ENCODE measurements around the gene ASB3.

ASB3 gene

GRCh38 chr2:53655256-53655655, 131.5 kb downstream of the ASB3 start:
- no peak for DNase-seq (ENCODE audit: low read depth)
- H3K4me3 ChIP-seq (ENCODE audit: low read depth, low read length) = no peak overlapping the region
- no peak for TF ChIP-seq CTCF (IDR thresholded peaks at IDR 0.05; ENCODE audit: insufficient read depth, low read depth, low read length, missing control alignments)

DNA sequence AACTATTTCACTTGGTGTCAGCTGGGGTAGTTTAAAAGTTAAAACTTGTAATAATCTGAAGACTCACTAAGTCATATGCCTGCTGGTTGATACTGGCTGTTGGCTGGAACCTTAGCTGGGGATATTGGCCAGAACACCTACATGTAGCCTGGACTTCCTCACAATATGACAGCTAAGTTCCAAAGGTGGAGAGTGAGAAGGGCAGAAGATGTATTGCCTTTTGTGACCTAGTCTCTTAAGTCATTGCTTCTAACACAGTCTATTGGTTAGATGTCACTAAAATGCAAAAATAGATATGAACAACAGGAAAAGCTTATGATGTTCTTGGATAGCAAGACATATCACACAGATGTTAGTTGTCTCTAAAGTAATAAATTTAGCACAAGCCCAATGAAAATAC, 132.4 kb downstream of the ASB3 start:
- TF ChIP-seq CTCF (IDR thresholded peaks at IDR 0.05; ENCODE audit: insufficient read depth, low read depth, low read length, missing control alignments) = no peak
- no peak overlapping the region for H3K4me3 ChIP-seq (ENCODE audit: low read depth, low read length)
- DNase-seq (ENCODE audit: low read depth) = no peak

DNA sequence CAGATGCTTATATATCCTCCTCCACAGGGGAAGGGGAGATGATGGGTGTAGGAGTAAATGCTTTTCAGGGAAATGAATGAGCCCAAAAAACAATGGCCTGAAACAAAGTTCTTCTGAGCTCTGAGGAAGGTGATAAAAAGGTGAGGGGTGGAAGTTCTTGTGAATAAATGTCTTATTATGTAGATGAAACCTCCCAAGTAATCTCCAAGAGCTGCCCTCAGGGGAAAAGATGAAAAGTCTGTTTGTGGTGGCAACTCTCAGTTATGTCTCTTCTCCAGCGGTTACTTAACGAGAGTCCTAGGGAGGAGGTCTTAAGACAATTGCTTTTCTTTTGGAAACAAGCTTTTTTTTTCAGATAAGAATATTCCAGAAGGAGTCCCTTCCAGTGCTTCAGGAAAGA, 134.6 kb downstream of the ASB3 start:
- no peak for DNase-seq (ENCODE audit: low read depth)
- no peak overlapping the region for H3K4me3 ChIP-seq (ENCODE audit: low read depth, low read length)
- TF ChIP-seq CTCF (IDR thresholded peaks at IDR 0.05; ENCODE audit: insufficient read depth, low read depth, low read length, missing control alignments) = no peak

GRCh38 chr2:53646788-53647187, 140.0 kb downstream of the ASB3 start:
- H3K4me3 ChIP-seq (ENCODE audit: low read depth, low read length) = no peak overlapping the region
- no peak for TF ChIP-seq CTCF (IDR thresholded peaks at IDR 0.05; ENCODE audit: insufficient read depth, low read depth, low read length, missing control alignments)

GRCh38 chr2:53641290-53641689, 145.5 kb downstream of the ASB3 start:
- H3K4me3 ChIP-seq (ENCODE audit: low read depth, low read length) = no peak overlapping the region
- TF ChIP-seq CTCF (IDR thresholded peaks at IDR 0.05; ENCODE audit: insufficient read depth, low read depth, low read length, missing control alignments) = no peak
- no peak for DNase-seq (ENCODE audit: low read depth)

More at GRCh38 chr2:53646788-53647187, 140.0 kb downstream of the ASB3 start:
- no peak for DNase-seq (ENCODE audit: low read depth)

- no peak for TF ChIP-seq CTCF (IDR thresholded peaks at IDR 0.05; ENCODE audit: insufficient read depth, low read depth, low read length, missing control alignments)
- H3K4me3 ChIP-seq (ENCODE audit: low read depth, low read length) = no peak overlapping the region
- DNase-seq (ENCODE audit: low read depth) = no peak
Observed at GRCh38 chr2:53640466-53640865, 146.3 kb downstream of the ASB3 start.

DNA sequence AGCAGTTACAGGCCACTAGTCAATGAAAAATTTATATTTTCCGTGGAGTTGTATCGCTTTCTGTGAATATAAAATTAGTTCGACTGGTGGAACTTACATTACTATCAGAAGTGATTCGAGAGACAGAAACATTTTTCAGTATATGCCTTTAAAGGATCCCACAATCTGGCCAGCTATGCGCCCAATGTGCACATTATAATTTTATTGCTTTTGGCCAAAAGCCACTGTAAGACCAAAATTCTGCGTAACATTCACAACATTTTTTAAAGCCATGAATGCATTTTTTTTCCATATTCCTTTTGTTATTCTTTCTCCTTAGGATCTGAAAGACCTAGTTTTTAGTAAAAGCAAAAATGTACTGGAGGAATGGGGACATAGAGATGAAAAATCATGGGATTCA, 150.2 kb downstream of the ASB3 start:
- DNase-seq (ENCODE audit: low read depth) = no peak
- no peak overlapping the region for H3K4me3 ChIP-seq (ENCODE audit: low read depth, low read length)
- TF ChIP-seq CTCF (IDR thresholded peaks at IDR 0.05; ENCODE audit: insufficient read depth, low read depth, low read length, missing control alignments) = no peak
